ENCODE results near the gene SNX6.
"Not testable (repeated sequence)": the region's sequence is repeated elsewhere in the genome, so short reads cannot be mapped to it uniquely, and the experiment has no call there.

SNX6 gene

GRCh38 chr14:34668111-34668510 is 38.2 kb upstream of the SNX6 start:
- in situ Hi-C loops (cut with HindIII; ENCODE audit: low sequenced_read_pairs): no loop called here
- no peak for TF ChIP-seq CTCF (IDR thresholded peaks at IDR 0.05; ENCODE audit: low read depth, low read length, missing control alignments)
- no peak overlapping the region for H3K4me3 ChIP-seq (ENCODE audit: low read depth, low read length)
- DNase-seq (ENCODE audit: low read depth): no peak

- no peak overlapping the region for H3K4me3 ChIP-seq (ENCODE audit: low read depth, low read length)
- no peak for TF ChIP-seq CTCF (IDR thresholded peaks at IDR 0.05; ENCODE audit: low read depth, low read length, missing control alignments)
- no peak for DNase-seq (ENCODE audit: low read depth)
- in situ Hi-C loops (cut with HindIII; ENCODE audit: low sequenced_read_pairs): no loop called here
Observed at GRCh38 chr14:34667007-34667406, 37.1 kb upstream of the SNX6 start.

GRCh38 chr14:34665785-34666435 is 36.0 kb upstream of the SNX6 start:
- in situ Hi-C loops (cut with HindIII; ENCODE audit: low sequenced_read_pairs): no loop called here
- H3K4me3 ChIP-seq (ENCODE audit: low read depth, low read length): no peak overlapping the region
- TF ChIP-seq CTCF (IDR thresholded peaks at IDR 0.05; ENCODE audit: low read depth, low read length, missing control alignments): no peak
- peak; percentile 78 for DNase-seq (ENCODE audit: low read depth)

GRCh38 chr14:34662561-34663088 is 32.7 kb upstream of the SNX6 start:
- TF ChIP-seq CTCF (IDR thresholded peaks at IDR 0.05; ENCODE audit: low read depth, low read length, missing control alignments): no peak
- no peak for DNase-seq (ENCODE audit: low read depth)
- no peak overlapping the region for H3K4me3 ChIP-seq (ENCODE audit: low read depth, low read length)
- in situ Hi-C loops (cut with HindIII; ENCODE audit: low sequenced_read_pairs): no loop called here

GRCh38 chr14:34660796-34661195 is 30.8 kb upstream of the SNX6 start:
- no peak for TF ChIP-seq CTCF (IDR thresholded peaks at IDR 0.05; ENCODE audit: low read depth, low read length, missing control alignments)
- in situ Hi-C loops (cut with HindIII; ENCODE audit: low sequenced_read_pairs): no loop called here
- H3K4me3 ChIP-seq (ENCODE audit: low read depth, low read length): no peak overlapping the region
- no peak for DNase-seq (ENCODE audit: low read depth)

- in situ Hi-C loops (cut with HindIII; ENCODE audit: low sequenced_read_pairs): no loop called here
- DNase-seq (ENCODE audit: low read depth): no peak
- TF ChIP-seq CTCF (IDR thresholded peaks at IDR 0.05; ENCODE audit: low read depth, low read length, missing control alignments): no peak
- H3K4me3 ChIP-seq (ENCODE audit: low read depth, low read length): no peak overlapping the region
Observed at GRCh38 chr14:34655959-34656358, 26.0 kb upstream of the SNX6 start.

GRCh38 chr14:34653073-34653472 is 23.1 kb upstream of the SNX6 start:
- H3K4me3 ChIP-seq (ENCODE audit: low read depth, low read length); DNase-seq (ENCODE audit: low read depth); in situ Hi-C loops (cut with HindIII; ENCODE audit: low sequenced_read_pairs): not testable (repeated sequence)

GRCh38 chr14:34652348-34652747 is 22.4 kb upstream of the SNX6 start:
- H3K4me3 ChIP-seq (ENCODE audit: low read depth, low read length); in situ Hi-C loops (cut with HindIII; ENCODE audit: low sequenced_read_pairs); DNase-seq (ENCODE audit: low read depth): not testable (repeated sequence)

Data from astrocyte of the cerebellum (primary cell).